ENCODE results near the gene SLC35A3.

GRCh38 chr1:99934801-99935200, 35.0 kb upstream of the SLC35A3 start:
- no peak for TF ChIP-seq POLR2A (IDR thresholded peaks at IDR 0.05)
- no peak for TF ChIP-seq CTCF (IDR thresholded peaks at IDR 0.05)
